IPS DF 6.9 (cell line): Measurements from ENCODE around the gene GBX2.

Experiments
- DNase-seq: peaks from one replicate; pipeline ENCODE4 v3.0.0-alpha.2; 2013; ENCODE audit warnings: low read depth, low spot score
- H3K27ac ChIP-seq: one replicate; pipeline ENCODE4 v1.5.1; 2013; ENCODE audit warnings: low read length, control low read depth
- H3K27me3 ChIP-seq: 2 replicates; pipeline ENCODE4 v1.6.1; 2013; ENCODE audit warnings: mild to moderate bottlenecking, low read length; ENCODE audit not compliant: control insufficient read depth, insufficient read depth
- H3K36me3 ChIP-seq: 2 replicates; pipeline ENCODE4 v1.6.1; 2013; ENCODE audit warnings: low read length; ENCODE audit not compliant: control insufficient read depth, insufficient read depth
- H3K4me1 ChIP-seq: 2 replicates; pipeline ENCODE4 v1.6.1; 2013; ENCODE audit warnings: low read length; ENCODE audit not compliant: control insufficient read depth, insufficient read depth
- H3K4me3 ChIP-seq: 2 replicates; pipeline ENCODE4 v1.5.1; 2013; ENCODE audit warnings: mild to moderate bottlenecking, low read length
- H3K9me3 ChIP-seq: 2 replicates; pipeline ENCODE4 v1.6.1; 2013; ENCODE audit warnings: low read length, inconsistent platforms; ENCODE audit not compliant: control insufficient read depth, insufficient read depth
- WGBS: extraction: QIAGEN DNeasy Blood & Tissue Kit; methylation state at CpG from one replicate; pipeline ENCODE4 v1.1.7; 2013; ENCODE audit warnings: mixed read lengths, missing lambda C conversion rate; ENCODE audit not compliant: insufficient read length, insufficient coverage; 5-methylcytosine and 5-hydroxymethylcytosine counted together

Gene GBX2

DNA sequence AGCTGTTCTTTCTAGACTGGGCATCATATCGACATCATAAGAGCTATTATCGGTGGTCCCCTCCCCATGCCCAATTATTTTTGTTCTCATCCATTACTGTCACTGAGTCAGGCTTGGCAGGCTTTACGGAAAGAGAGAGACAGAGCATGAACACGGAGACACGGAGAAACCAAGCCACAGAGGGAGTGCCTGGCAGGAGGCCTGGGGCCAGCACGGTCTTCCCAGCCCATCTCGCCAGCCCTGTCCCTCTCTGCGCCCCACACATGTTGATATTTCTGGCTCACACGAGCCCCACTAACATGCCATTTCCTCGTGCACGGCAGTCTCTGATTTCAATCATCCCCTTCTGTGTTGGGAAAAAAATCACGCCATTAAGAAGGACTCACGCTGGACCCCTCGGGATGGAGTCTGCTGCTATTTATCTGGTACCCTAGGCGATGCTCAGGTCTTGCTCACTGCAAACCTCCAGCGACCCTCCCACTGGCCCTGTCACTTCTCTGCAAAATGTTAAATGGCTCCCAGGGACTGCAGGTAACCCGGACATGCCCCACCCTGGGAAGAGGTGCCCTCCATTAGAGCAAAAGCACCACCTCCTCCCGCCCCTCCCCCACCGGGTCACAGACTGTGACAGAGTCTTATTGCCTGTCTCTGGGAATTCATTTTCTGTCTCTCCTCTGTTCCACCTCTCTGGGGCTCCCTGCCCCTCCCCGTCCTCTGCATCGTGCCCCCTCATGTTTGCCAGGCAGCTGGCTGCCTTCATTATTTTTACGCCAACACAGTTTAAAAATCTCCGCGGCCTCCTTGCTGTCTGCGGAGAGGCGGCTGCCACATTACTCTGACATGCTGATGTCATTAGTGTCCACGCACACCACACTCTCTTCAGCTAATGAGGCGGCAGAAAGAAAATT lies 40.1 kb upstream of the GBX2 start:
- Histone ChIP-seq H3K27me3 (no peaks in the 10 kb centered on the region), H3K4me3 (no peak overlapping the region), H3K36me3 (no peaks in the 10 kb centered on the region), H3K9me3 (no peaks in the 10 kb centered on the region), H3K4me1 (no peaks in the 10 kb centered on the region), H3K27ac (no peak overlapping the region)
- WGBS = no CpG with 5 or more reads among the region's 28 CpGs
- DNase-seq = no peak

DNA sequence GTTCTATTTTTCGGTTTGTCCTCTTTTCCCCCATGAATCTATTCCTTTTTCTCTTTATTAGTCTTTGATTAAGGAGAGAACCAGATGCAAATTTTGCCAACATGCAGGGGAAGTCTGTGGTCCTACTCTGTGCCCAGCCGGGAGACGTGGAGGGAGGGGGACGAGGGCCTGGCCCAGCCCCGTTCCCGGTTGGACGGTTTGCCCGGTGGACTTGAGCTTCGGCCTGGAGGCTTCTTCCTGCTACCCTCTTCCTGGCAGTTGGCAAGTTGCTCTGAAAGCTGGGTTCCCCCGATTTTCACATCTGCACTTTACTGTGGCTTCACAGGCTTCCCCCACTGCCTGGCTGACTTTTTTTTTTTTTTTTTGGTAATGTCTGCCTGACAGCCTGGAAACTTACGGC lies 39.3 kb upstream of the GBX2 start:
- H3K4me1 ChIP-seq = no peaks in the 10 kb centered on the region
- H3K9me3 ChIP-seq = no peaks in the 10 kb centered on the region
- no peaks in the 10 kb centered on the region for H3K36me3 ChIP-seq
- no peaks in the 10 kb centered on the region for H3K27me3 ChIP-seq
- no peak overlapping the region for H3K27ac ChIP-seq
- no peak overlapping the region for H3K4me3 ChIP-seq
- DNase-seq = no peak
- no CpG with 5 or more reads among the region's 11 CpGs for WGBS

DNA sequence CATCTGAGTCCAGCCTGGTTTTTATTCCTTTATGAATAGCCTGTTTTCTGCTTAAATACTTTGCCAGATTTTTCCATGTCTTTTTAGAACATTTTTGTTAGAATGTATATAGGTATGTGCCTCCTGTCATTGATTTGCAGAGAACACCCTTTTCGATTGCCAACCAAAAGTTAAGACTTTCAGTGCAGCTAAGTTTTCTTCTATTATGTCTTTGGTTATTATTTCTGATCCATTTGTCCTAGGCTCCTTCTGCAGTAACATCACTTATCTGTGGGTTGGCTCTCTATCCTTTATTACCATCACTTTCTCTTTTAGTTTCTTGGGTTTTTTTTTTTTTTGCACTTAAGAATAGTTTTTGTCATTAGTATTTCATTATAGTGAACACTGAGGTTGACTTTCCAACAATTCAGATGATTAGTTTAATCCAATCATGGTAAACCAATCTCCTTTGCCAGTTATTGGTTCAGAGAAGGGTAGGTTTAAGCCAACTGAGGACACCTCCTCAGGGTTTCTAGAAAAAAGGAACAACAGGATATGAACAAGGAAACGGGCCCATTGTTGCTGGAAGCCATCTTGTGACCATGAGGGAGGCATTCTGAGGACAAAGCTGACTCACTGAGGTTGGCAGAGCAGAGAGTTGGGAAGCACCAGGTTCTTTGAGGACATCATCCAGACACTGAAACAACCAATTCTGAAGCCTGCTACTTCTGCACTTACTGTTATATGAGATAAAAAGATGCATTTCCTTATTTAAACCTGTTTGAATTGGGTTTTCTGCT lies 37.9 kb upstream of the GBX2 start:
- WGBS = no CpG with 5 or more reads among the region's 2 CpGs
- no peak for DNase-seq
- no peak overlapping the region for H3K27ac ChIP-seq
- no peaks in the 10 kb centered on the region for H3K27me3 ChIP-seq
- no peaks in the 10 kb centered on the region for H3K9me3 ChIP-seq
- H3K4me1 ChIP-seq = no peaks in the 10 kb centered on the region
- no peaks in the 10 kb centered on the region for H3K36me3 ChIP-seq
- no peak overlapping the region for H3K4me3 ChIP-seq

DNA sequence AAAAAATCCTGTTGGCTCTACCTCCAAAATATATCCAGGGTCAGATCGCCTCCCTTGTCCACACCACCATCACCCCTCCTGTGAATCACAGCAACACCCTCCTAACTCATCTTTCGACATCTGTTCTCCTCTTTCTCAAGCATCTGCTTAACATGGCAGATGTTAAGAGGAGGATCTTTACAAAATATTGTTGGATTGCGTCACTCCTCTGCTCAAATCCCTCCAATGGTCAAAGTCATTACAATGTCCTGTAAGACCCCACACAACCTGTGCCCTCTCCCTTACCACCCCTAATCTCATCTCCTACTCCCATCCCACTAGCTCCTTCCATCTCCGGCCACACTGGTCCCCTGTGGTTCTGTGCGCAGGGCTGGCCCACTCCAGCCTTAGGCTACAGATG lies 36.8 kb upstream of the GBX2 start:
- Histone ChIP-seq H3K36me3 (no peaks in the 10 kb centered on the region), H3K9me3 (no peaks in the 10 kb centered on the region), H3K27ac (no peak overlapping the region), H3K4me1 (peaks cover 2% of the 10 kb centered on the region; the same call in 1 of the 2 replicates), H3K27me3 (no peaks in the 10 kb centered on the region), H3K4me3 (no peak overlapping the region)
- no CpG with 5 or more reads among the region's 5 CpGs for whole genome bisulfite sequencing
- no peak for DNase-seq

DNA sequence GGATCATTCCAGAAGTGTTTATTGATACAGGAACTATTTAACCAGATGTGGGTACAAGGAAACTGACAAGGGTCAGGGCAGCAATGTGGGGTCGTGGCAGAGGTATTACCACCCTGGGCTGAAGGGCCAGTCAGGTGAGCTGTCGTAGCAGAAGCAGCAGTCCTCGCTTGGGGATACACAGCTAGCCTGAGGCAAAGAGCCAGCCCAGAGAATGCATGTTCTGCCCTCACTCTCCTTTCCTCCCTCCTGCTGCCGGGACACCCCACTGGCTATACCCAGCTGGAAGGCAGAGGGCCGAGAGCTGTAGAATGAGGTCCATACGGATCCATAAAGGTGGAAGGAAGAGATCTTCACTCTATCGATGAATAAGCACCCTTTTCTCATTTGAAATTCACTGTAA lies 32.2 kb upstream of the GBX2 start:
- no peak for DNase-seq
- Histone ChIP-seq H3K27me3 (no peaks in the 10 kb centered on the region), H3K4me3 (no peak overlapping the region), H3K4me1 (peaks cover 2% of the 10 kb centered on the region; the same call in 1 of the 2 replicates), H3K36me3 (no peaks in the 10 kb centered on the region), H3K27ac (no peak overlapping the region), H3K9me3 (no peaks in the 10 kb centered on the region)
- WGBS = no CpG with 5 or more reads among the region's 7 CpGs

DNA sequence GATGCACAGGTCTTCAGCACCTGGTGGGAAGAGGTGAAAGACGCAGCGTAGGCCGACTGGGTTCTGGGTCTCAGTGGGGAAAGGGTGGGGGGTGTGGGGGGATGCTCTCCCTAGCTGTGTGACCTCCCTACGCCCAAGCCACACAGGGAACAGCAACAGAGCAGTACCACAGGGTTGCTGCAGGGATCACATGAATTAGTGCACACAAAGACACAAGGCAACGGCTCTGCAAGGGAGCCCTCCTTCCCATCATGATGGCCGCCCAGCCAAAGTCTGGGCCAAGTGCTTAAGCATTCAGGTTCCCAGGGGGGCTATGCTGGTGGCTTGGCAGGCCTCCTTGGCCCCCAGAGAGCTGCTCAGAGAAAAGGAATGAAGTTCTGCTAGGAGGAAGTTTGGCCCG lies 28.2 kb upstream of the GBX2 start:
- H3K4me1 ChIP-seq = peaks cover 2% of the 10 kb centered on the region; the same call in 1 of the 2 replicates
- H3K9me3 ChIP-seq = no peaks in the 10 kb centered on the region
- no peak overlapping the region for H3K27ac ChIP-seq
- H3K36me3 ChIP-seq = no peaks in the 10 kb centered on the region
- H3K4me3 ChIP-seq = no peak overlapping the region
- WGBS = no CpG with 5 or more reads among the region's 7 CpGs
- DNase-seq = no peak
- no peaks in the 10 kb centered on the region for H3K27me3 ChIP-seq

DNA sequence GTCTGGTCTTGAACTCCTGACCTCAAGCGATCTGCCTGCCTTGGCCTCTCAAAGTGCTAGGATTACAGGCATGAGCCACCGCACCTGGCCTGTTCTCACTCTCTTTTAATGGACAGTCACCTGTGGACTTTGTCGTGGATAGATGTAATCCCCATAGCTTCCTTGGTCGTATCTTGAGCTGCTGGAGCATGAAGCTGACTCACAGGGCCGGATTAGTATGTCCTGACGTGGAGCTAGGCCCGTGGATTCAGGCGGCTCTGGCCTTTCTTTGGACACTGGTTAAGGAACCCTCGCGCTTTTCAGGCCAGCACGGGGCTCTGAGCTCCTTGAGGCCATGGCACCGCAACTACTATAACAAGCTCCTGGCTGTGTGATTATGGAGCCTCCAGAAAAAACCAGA lies 27.5 kb upstream of the GBX2 start:
- Histone ChIP-seq H3K9me3 (no peaks in the 10 kb centered on the region), H3K27ac (no peak overlapping the region), H3K36me3 (no peaks in the 10 kb centered on the region), H3K27me3 (no peaks in the 10 kb centered on the region), H3K4me1 (peaks cover 2% of the 10 kb centered on the region; the same call in 1 of the 2 replicates), H3K4me3 (no peak overlapping the region)
- no peak for DNase-seq
- no CpG with 5 or more reads among the region's 12 CpGs for WGBS

DNA sequence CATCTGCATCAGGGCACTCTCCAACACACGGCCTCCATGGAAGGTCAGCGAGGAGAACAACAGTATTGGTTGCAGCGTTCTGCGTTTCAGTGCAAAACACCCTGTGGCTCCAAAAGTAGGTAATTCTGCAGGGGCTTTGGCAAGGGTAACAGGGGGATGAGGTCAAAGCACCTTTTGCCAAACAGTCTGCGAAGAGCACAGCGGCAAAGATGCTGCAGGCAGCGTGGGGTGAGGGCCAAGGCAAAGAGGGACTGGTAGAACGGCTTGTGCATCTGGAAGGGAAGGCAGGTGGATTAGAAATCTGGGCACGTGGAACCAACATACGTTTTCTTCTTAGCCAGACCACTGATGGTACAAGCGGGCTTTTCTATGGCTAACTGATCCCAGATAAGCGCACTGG lies 26.6 kb upstream of the GBX2 start:
- no peak overlapping the region for H3K27ac ChIP-seq
- no peaks in the 10 kb centered on the region for H3K27me3 ChIP-seq
- DNase-seq = no peak
- no peaks in the 10 kb centered on the region for H3K9me3 ChIP-seq
- no peak overlapping the region for H3K4me3 ChIP-seq
- H3K36me3 ChIP-seq = no peaks in the 10 kb centered on the region
- no CpG with 5 or more reads among the region's 12 CpGs for WGBS
- H3K4me1 ChIP-seq = no peaks in the 10 kb centered on the region; the same call in 1 of the 2 replicates

DNA sequence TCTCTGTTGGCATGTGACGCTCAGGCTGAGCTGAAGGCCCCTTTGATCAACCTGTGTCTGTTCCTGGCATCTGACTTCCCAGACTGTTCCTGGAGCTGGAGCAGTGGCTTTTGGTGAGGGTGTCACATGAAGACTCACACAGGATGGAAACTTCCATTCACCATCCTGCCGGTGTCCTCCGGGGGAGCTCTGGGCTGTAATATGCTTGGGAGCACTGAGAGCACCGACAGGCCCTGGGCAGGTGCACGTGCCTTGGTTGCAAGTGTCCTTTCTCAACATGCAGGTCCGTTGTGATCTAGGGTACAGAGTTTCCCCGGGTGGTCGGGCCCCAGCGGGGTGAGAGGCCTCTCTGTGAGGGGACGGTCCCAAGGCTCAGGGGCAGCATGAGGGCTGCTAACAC lies 24.8 kb upstream of the GBX2 start:
- no peaks in the 10 kb centered on the region for H3K36me3 ChIP-seq
- H3K9me3 ChIP-seq = no peaks in the 10 kb centered on the region
- H3K4me3 ChIP-seq = no peak overlapping the region
- H3K4me1 ChIP-seq = no peaks in the 10 kb centered on the region; the same call in 1 of the 2 replicates
- no CpG with 5 or more reads among the region's 10 CpGs for WGBS
- no peak overlapping the region for H3K27ac ChIP-seq
- no peak for DNase-seq
- no peaks in the 10 kb centered on the region for H3K27me3 ChIP-seq

DNA sequence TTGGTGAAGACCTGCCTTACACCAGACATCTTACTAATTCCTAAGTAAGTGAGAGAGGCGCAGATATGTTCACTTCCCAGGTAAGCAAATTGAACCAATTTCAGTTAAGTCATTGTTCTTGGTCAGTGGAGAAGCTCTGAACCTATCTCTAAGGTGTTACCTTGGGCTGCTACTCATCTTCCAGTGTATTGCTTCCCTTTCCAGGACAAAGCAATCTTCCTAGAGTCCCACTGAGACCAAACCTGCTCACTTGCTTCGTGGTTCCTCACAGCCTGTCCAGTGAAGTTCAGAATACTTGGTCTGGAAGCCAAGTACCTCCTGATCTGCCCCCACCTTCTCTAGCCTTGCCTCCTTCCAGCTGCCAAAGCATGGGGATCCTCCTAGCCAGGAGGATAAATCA lies 22.5 kb upstream of the GBX2 start:
- no CpG with 5 or more reads among the region's 2 CpGs for WGBS
- H3K9me3 ChIP-seq = no peaks in the 10 kb centered on the region
- H3K4me1 ChIP-seq = no peaks in the 10 kb centered on the region

More for the DNA sequence above, 22.5 kb upstream of the GBX2 start:
- H3K4me3 ChIP-seq = no peak overlapping the region
- H3K27me3 ChIP-seq = no peaks in the 10 kb centered on the region
- no peaks in the 10 kb centered on the region for H3K36me3 ChIP-seq
- no peak overlapping the region for H3K27ac ChIP-seq
- no peak for DNase-seq
